C1 segment of cervical spinal cord (tissue), 14 donors: ENCODE measurements around the gene MCAT.
"Not testable (repeated sequence)": the region's sequence is repeated elsewhere in the genome, so short reads cannot be mapped to it uniquely, and the experiment has no call there.

Experiments
- DNase-seq, 14 donors: peaks; one replicate each; lab custom pipeline; 2025; lab: John Stamatoyannopoulos, UW

MCAT gene

DNA sequence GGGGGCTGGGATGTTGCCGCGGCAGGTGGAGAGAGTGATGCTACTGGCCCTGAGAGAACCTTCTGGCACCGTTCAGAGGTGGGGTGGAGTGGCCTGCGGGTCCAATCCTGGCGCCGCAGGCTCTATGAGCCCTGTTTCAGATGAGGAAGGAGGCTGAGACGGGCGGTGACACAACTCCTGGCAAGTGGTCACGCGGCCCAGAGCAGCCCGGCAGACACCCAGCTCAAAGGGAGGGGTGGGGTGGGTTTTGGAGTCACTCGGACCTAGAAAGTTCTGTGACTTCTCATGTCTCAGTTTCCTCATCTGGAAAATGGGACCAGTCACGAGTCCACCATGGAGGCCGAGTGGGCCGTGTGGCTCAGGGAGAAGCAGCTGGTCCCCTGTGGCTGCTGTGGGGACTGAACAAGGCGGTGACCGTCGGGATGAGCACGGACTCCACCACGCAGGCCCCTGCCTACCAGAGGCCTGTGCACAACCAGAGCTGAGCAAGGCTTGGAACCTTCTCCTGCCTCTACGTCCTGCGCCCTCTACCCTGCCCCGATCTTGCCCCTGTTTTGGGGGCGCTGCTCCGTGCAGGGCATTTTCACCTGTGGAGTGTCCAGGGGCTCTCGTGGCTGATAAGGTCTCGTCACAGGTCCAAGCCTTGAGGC, 11.8 kb upstream of the MCAT start:
- DNase-seq, result peak in 2 of 14 donors; percentile 1 to 7

DNA sequence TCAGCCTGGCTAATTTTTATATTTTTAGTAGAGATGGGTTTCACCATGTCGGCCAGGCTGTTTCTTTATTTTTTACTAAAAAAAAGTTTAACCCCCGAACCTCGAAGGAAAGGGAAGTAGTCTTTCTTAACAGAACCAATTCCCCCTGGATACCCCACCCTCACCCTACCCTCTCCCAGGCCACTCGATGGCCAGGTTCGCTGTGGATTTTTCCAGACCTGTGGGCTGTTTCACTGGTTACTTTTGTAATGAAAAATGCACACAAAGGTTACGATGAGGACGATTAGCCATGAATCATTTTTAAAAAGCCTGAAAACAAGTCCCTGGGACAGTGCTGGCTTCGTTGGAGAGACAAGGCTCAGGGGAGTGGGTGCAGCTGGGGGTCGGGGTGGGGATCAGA, 10.7 kb upstream of the MCAT start:
- DNase-seq, result no peak

DNA sequence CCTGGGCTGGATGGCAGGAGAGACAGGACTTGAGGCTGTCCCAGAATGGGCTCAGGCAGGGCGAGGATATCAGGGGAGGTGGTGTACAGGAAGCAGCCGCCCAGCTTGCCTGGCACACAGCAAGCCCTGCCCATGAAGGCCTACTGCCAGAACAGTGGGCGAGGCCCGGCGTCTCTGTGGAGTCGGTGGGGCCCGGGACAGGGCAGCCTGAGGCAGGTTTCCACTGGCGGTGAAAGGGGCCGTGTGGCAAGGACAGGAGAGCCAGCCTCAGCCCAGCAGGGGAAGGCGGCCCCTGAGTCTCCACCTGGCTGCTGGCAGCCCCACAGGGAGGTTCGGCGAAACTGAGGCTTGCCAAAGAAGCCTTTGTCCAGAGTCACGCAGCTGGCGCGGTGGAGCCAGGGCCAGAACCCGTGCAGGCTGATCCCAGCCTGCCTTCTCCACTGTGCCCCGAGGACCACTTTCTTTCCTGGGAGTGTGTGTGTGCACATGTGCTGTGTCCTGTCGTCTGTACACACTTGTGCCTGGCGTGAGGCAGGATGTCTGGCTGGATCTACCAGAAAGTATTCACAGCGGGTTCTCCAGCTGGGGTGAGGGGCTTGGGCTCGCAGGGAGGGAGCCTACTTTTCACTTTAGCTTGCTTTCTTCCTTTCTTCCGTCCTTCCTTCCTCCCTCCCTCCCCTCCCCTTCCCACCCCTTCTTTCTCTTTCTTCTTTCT, 9.3 kb upstream of the MCAT start:
- DNase-seq, result peak in 10 of 14 donors; percentile 14 to 77 (median 54)

DNA sequence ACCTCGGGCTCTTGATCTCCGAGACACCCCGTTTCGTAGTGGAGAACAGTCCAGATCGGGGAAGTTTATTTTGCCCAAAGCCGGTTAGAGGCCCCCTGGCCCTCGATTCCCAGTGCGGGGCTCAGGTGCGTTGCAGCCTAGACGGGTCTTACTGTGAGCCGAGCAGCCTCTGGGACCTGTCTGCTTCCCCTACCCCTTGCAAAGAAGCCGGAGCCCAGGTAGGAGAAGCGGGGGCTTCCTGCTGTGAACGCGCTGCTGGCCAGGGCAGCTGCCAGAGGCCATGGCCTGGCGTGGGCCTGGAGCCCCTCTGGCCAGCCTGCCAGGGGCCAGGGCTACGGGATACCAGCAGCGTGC, 8.8 kb upstream of the MCAT start:
- DNase-seq, result peak in 1 of 14 donors; percentile 53

DNA sequence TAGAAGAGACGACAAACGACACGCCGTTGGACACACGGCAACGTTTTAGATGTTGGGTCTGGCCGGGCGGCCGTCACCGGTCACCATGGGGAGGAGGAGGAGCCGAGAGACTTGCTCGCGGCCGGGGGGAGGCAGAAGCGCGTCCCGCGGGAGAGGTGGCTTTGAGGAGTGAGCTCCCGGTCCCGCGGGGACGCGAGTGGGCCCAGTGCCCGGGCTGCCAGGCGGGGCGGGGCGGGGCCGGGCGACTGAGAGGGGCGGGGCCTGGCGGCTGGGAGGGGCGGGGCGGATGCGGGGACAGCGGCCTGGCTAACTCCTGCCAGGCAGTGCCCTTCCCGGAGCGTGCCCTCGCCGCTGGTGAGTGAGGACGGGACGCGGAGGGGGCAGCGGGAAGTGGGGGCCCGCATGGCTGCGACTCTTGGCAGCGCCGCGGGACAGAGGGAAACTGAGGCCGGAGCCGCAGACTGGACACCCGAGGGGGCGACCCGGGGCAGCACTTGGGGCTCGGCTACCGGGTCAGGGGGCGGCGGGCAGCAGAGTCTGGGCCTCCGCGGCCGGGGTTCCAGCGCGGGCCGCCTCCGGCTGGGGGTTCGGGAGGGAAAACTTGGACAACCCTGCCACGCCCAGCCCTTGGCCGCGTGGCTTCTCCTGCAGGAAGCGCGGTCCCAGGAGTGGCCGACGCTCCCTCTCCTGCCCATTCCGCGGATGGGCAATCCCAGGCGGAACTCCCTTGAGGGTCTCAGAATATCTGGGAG, 8.2 kb upstream of the MCAT start, which contains the start of gene TSPO:
Gene TSPO (plus strand): TSS at position 309 of the 752 bp plus-strand sequence. CDS start 7,680 bp downstream, outside the sequence.
- peak in 12 of 14 donors; percentile 29 to 87 (median 70) for DNase-seq

DNA sequence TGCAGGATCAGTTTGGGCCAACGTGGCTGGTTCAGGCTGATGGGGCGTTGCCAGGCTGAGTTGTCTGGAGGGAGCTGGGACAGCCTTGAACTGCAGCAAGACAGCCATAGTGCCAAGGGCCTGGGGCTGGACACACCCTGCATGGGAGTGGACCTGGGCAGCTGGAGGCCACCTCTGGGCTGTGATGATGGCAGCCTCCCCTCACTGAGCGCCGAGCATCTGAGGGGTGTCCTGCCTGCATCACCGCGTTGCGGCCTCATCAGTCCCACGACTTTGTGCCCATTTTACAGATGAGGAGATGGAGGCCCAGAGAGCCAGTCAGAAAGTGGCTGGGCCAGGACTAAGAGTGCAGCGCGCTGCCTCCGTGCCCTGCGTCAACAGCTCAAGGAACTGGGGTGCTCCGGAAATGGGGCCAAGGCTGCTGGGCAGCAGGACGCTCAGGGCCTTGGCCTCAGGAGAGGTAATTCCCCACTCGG, 7.6 kb upstream of the MCAT start:
- DNase-seq, result no peak

DNA sequence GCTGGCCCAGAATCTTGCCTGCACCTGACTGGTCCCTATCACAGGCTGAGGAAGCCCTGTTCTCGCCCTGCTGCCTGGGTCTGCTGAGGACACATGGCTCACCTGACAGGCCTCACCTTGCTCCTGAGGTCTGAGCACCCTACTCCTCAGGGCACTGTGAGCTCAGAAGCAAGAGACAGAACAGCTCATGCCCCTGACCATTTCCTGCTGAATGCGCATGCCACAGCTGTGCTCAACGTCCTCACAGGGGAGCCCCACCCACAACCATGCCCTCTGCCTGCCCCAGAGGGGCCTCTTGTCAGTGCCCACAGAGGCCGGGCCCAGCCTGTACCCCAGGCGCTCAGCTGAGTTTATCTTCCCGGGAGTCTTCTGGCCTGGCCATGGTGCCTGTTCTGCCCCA, 5.4 kb upstream of the MCAT start:
- DNase-seq, result peak in 2 of 14 donors; percentile 9 to 13

DNA sequence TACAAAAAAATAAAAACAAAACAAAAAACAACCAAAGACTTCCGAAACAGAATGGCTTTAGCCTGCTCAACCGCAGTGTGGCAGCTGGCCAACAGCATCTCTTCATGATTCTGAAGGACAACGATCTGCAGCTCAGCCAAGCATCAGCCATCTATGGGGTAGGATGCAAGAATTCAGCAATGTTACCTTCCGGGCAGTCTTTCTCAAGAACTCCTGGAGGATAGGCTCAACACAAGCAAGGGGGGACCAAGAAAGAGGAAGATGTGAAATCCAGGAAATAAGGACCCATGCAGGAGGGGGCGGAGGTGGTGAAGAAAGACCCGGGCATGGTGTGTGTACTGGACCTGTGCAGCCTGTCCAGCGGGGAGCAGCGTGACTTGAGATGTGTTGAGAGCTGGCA, 4.6 kb upstream of the MCAT start:
- peak in 4 of 14 donors; percentile 2 to 32 (median 18) for DNase-seq

DNA sequence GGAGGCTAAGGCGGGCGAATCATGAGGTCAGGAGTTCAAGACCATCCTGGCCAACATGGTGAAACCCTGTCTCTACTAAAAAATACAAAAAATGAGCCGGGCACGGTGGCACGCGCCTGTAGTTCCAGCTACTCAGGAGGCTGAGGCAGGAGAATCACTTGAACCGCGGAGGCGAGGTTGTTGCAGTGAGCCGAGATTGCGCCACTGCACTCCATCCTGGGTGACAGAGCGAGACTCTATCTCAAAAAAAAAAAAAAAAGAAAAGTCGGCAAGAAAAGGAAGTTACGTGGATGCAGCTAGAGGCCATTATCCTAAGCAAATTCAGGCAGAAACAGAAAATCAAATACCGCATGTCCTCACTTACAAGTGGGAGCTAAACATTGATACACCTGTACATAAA, 3.1 kb upstream of the MCAT start:
- not testable (repeated sequence) for DNase-seq

DNA sequence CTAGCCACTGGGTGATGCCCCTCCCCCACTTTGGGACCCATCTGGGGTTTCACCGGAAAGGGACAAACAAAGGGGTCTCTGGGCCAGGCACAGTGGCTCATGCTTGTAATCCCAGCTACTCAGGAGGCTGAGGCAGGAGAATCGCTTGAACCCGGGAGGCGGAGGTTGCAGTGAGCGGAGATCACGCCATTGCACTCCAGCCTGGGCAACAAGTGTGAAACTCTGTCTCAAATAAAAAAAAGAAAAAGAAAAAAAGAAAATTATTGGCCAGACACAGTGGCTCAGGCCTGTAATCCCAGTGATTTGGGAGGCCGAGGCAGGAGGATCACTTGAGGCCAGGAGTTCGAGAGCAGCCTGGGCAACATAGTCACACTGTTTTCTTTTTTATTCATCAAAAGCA, 2.2 kb upstream of the MCAT start:
- DNase-seq, result not testable (repeated sequence)

DNA sequence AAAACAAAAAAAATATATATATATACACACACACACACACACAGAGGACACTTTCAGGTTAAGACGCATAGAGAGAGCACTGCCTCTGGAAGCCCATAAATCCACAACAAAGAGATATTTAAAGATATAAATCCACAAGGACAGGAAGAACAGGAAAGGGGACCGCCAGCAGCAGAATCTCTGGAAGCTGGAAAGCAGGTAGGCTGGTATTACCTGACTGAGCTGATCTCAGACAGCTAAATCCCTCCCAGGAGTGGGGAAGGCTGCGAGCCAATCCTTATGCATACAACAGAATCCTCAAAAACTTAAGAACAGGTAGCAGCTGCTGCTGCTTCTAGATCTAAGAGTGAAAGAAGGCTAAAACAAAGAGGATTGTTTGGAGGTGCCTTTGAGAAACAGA, 1.8 kb upstream of the MCAT start:
- DNase-seq, result no peak

DNA sequence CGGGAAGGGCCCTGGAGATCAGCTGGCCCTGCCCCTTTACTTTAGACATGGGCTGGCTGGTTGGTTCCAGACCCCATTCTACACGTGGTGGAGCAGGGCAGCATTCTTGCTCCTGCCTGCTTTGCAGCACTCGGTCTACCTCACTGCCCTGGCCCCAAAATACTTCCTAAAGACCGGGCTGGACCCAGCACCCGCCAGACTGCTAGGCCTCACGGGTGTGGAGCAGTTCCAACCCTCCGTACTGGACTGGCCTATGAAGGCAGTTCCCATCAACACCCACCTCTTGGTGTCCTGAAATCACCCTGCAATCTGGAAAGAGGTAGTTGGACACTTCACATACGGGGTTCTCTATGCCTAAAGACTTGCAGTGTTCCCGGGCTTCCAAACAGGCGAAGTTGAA, 6.4 kb downstream of the MCAT start:
- no peak for DNase-seq

DNA sequence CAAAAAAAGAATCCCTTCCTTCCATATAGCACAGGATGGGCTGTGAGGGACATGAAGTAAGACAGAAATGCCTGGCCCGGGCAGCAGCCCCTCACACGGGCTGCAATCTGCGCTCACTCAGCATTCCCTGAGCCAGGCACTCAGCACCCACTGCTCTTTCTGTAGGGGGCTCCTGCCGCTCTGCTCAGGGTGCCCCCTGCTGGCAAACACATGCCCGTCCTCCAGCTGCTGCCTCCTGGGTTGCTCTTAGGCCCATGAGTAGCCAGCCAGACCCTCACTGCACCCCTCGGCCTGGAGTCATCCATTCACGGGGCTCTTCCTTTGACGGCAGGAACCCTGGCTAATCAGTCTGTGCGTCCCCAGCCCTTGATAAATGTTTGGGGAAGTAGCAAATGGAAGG, 6.9 kb downstream of the MCAT start:
- DNase-seq, result peak in 3 of 14 donors; percentile 6 to 8 (median 7)

DNA sequence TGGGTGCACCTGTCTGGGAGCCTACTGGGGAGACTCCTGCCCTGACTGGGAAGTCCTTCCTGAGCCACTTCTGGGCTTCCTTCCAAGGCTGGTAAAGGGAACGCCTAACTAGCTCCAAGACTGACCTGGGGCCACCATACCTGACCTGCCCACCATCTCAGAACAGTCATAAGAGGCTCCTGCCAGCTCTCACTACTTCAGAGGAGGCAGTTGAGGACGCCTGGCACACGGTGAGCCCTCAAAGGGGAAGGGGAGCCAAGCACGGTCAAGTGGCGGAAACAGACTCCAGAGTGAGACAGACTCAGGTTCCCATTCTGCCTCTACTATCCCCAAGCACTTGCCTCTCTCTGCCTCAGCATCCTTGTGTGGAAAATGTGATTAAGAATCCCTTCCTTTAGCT, 7.6 kb downstream of the MCAT start:
- DNase-seq, result no peak

DNA sequence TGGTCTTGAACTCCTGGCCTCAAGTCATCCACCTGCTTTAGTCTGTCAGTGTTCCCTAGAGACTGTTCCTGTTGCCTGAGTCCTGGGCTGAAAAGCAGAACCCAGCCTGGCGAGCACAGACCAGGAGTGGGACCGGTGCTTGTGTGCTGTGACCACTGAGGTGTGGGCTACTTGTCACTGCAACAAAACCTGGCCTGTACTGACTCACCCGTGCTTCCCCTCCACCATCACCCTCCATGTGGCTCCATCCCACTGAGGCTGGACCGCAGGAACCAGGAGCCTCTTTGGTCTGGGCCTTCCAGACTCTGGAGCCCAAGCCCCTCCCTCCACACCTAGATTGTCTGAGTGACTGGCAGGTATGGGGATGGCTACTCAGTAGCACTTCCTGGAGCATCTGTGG, 8.6 kb downstream of the MCAT start:
- DNase-seq, result no peak

DNA sequence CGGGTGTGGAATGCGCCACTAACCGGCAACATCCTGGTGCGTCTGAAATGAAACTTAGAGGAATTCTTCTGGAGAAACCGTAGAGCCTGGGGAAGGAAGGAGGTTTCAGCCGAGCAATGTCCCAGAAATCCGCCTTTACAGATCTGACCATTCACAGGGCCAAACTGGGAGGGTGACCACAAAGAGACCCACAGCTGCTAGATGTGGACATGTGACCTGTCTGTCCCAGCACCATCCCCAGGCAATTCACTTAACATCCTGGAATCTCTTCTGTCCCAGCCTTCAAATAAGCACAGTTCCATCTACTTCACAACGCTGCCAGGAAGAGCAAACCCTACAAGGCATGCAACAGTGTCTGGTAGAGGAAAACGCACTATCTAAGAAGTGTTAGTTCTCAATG, 9.8 kb downstream of the MCAT start:
- DNase-seq, result no peak

DNA sequence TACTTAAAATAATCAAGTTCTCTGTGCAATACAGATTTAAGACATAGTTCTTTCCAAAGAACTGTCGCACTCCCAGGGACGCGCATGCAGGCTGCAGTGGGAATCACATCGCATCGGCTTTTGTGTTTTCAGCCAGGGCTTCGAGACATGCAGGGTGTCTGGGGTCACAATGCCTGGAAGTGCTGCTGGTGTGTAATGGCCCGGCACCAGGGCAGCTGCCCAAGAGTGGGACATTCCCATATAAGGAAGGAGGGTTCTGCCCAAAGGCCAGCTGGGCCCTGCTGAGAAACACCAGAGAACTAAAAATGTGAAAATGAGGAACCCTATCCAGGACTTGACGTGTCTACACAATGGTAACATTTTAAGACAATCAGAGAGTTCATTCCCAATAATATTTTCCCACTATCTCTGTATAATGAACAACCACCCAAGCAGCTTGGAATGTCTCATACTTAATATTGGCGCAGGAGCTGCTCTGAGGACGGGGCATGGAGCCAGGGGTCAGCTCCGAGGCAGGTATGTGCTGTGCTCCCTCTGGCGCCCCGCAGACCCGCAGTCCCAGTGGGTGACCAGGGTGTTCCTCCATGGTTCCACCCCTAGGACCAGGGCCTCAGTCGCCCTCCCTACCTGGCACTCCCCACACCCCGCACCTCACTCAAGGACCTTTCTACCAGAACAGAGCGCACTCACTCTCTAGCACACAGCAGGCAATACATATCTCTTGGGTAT, 11.3 kb downstream of the MCAT start:
- DNase-seq, result no peak

DNA sequence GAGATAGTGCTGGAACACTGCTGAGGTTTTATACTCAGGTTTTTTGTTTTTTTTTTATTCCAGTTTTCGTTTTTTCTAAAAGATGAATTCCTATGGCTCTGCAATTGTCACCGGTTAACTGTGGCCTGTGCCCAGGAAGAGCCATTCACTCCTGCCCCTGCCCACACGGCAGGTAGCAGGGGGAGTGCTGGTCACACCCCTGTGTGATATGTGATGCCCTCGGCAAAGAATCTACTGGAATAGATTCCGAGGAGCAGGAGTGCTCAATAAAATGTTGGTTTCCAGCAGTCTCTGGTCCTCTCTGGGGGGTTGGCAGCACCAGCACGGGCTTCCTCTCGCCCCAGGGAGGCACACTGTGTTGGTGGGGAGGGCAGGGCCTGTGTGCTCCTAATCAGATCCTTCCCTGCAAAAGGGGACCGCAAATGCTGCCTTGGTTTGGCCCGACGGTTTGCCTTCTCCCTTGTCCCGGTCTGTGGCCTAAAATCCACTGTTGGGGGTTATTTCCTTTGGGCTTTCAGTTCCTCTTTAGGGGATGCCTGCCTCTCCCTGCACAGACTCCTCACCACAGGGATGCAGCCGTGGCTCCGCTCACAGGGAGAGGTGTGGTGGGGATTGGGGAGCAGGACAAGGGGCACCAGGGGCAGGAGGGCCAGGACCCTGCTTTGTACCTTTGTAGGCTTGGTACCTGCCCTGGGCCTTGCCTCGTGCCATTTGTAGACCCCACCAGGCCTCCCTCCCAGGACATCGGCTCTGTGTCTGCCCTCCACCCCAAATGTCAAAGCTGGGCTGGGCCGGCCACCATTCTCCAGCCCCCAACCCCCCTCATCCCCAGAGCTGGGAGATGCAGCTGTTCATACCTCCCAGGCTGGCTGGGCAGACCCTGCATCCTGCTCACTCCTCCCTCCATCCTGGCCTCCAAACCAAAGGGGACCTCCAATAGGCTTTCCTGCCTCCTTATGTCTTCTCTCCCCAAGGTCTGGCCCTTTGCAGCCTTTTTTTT, 13.5 kb downstream of the MCAT start:
- no peak for DNase-seq

DNA sequence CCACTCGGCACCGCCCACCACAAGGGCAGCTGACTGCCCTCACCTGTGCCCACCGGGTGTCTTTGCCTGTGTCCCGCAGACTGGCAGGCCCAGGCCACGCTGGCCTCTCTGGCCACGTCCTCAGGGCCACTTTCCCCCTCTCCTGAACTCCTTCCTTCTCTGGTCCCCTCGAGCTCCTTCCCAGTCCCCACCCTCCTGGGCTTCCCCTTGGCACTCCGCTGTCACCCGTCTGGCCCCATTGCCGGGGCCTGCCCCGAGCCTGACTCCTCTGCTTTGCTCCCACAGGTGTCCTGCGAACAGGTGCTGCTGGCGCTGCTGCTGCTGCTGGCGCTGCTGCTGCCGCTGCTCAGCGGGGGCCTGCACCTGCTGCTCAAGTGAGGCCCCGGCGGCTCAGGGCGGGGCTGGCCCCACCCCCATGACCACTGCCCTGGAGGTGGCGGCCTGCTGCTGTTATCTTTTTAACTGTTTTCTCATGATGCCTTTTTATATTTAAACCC, 14.2 kb downstream of the MCAT start:
- no peak for DNase-seq

DNA sequence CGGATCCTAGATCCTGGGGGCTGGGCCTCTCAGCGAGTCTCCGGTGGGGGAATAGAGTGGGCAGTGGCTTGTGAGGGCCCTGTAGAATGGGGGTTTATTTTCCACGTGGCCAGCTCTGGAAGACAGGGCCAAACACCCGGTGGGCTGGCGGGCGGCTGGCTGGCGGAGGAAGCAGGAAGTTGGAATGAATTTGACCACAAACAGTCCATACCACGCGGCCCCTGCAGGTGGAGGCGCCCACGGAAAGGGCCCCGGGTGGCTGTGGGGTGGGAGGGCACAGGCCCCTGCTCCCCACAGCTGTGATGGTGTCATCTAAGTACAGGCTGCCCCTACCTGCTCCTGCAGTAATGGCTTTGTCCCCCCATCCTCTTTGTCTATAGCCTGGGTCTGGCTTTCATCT, 15.1 kb downstream of the MCAT start:
- DNase-seq, result no peak
